OCI-LY1 (cell line): ENCODE results near the gene CNOT4.

Source experiments
- EZH2 ChIP-seq: fragments of 200-600 bp; sonication (generic), shearing (Covaris generic); IDR thresholded peaks from 2 replicates; pipeline ENCODE4 v1.8.0; 2017; ENCODE audit warnings: borderline replicate concordance, mixed run types, mild to moderate bottlenecking, antibody characterized with exemption, low read length, moderate library complexity, mixed read lengths
- TF ChIP-seq, protein P1 (sequence below): fragments of 200-600 bp; sonication (generic), shearing (Covaris generic); IDR thresholded peaks from 2 replicates; pipeline ENCODE4 v1.5.1; 2017; ENCODE audit warnings: mild to moderate bottlenecking, antibody characterized with exemption, low read length, moderate library complexity, mixed read lengths

DNA sequence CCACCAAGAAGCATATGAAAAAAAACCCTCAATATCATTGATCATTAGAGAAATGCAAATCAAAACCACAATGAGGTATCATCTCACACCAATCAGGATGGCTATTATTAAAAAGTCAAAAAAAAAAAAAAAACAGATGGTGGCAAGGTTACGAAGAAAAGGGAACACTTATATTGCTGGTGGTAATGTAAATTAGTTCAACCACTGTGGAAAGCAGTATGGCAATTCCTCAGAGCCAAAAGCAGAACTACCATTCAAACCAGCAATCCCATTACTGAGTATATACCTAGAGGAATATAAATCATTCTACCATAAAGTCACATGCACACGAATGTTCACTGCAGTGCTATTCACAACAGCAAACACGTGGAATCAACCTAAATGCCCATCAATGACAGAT, 46.0 kb downstream of the CNOT4 start:
- no peak for TF ChIP-seq EZH2
- TF ChIP-seq, protein P1, sequence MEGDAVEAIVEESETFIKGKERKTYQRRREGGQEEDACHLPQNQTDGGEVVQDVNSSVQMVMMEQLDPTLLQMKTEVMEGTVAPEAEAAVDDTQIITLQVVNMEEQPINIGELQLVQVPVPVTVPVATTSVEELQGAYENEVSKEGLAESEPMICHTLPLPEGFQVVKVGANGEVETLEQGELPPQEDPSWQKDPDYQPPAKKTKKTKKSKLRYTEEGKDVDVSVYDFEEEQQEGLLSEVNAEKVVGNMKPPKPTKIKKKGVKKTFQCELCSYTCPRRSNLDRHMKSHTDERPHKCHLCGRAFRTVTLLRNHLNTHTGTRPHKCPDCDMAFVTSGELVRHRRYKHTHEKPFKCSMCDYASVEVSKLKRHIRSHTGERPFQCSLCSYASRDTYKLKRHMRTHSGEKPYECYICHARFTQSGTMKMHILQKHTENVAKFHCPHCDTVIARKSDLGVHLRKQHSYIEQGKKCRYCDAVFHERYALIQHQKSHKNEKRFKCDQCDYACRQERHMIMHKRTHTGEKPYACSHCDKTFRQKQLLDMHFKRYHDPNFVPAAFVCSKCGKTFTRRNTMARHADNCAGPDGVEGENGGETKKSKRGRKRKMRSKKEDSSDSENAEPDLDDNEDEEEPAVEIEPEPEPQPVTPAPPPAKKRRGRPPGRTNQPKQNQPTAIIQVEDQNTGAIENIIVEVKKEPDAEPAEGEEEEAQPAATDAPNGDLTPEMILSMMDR: no peak
